Mucosa of descending colon (tissue), 3 donors: ENCODE data around the gene FBXL16. TPM values are rescaled to one million over a fixed set of nuclear protein-coding genes. Genes with fewer than 3 reads are reported as not detected.
A peak's percentile ranks its signal among the peaks of the same experiment; 100 is the strongest.

Source experiments
- ATAC-seq: fragments of 200-7000 bp; cut with Tn5 transposase; one replicate; pipeline ENCODE4 v1.9.1; 2020; ENCODE audit warnings: mild to moderate bottlenecking, moderate library complexity
- DNase-seq, 3 donors: peaks; one replicate each; pipeline ENCODE4 v3.0.0-alpha.2; 2020
- H3K36me3 ChIP-seq: fragments of 200-600 bp; one replicate; pipeline ENCODE4 v1.8.0; 2021; ENCODE audit warnings: low read depth, mild to moderate bottlenecking
- H3K4me1 ChIP-seq: fragments of 200-600 bp; one replicate; pipeline ENCODE4 v1.8.0; 2021; ENCODE audit warnings: low read depth, mild to moderate bottlenecking
- H3K4me3 ChIP-seq: fragments of 200-600 bp; one replicate; pipeline ENCODE4 v1.8.0; 2021; ENCODE audit warnings: mild to moderate bottlenecking
- H3K9me3 ChIP-seq: fragments of 200-600 bp; one replicate; pipeline ENCODE4 v1.8.0; 2021; ENCODE audit warnings: mild to moderate bottlenecking
- CTCF ChIP-seq: fragments of 200-600 bp; IDR thresholded peaks from one replicate; pipeline ENCODE4 v1.8.0; 2022; ENCODE audit warnings: antibody characterized with exemption, mild to moderate bottlenecking
- intact Hi-C, 2 donors: fragments of 100-400 bp; cut with DNase I in 1 of 2; cut with micrococcal nuclease in 1 of 2; formaldehyde crosslinking; loops; one replicate each; pipeline versions ENCODE4 v1.11.0 to v1.11.1; 2022; cut with DNase I, micrococcal nuclease
- total RNA-seq, 3 donors: library from RNA; stranded (reverse); fragmentation: NEBNext Ultra II Directional in 2 of 3; extraction: Animal tissue kit (Norgen Biotek cat#: 25700) in 2 of 3; gene quantifications; one replicate each; pipeline versions ENCODE4 v1.2.1 to v1.2.4, GENCODE V29; 2021 to 2023
- donor health status: DM: no; HTN: no; CAD: no; lungs with moderate emphysema.
- donor health status: DM: no; HTN: no; CAD: no.
- donor health status: DM: no; HTN: yes; CAD: no.

The FBXL16 gene
- total RNA-seq, 3 donors from 2014 or later: 1.3 to 2.2 (median 2.1) TPM

GRCh38 chr16:669666-670065, 35.9 kb downstream of the FBXL16 start:
- intact Hi-C loops: loop anchor here (10.0 kb wide), 1 partner anchor 95 kb away; no protein-coding TSS in a partner anchor
- H3K9me3 ChIP-seq: no peaks in the 10 kb centered on the region
- no peak for TF ChIP-seq CTCF
- no peak overlapping the region for H3K4me3 ChIP-seq
- DNase-seq (no peak), ATAC-seq (no peak)
- peaks cover 8% of the 10 kb centered on the region for H3K4me1 ChIP-seq
- peaks cover 13% of the 10 kb centered on the region for H3K36me3 ChIP-seq

DNA sequence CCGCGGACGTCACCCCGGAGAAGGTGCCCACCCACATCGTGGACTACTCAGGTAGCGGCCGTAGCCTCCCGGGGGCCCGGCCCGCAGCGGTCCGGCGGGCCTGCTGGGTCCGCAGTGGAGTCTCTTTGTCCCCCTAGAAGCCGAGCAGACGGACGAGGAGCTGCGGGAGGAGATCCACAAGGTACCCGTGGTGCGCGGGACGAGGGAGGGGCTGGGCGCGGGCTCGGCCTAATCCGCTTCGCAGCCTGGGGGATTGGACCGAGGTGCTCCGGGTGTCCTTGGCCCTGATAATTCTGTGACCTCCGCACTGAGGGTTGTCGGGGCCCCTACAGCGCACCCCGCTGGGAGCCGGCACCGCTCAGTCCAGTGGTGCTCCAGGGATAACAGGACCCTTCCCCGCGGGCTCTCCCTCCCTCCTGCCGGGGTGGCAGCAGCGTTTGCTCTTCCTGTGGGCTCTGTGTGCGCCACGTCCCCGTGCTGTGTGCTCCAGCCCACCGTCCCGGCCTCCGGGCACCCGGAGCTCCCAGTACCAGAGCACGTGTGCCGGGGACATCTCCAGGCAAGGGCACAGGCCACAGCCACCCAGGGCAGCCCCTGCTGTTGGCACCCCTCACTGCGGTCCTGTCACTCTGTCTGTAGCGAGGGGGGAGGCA, 37.0 kb downstream of the FBXL16 start:
- Histone ChIP-seq H3K4me1 (peaks cover 8% of the 10 kb centered on the region), H3K4me3 (peak overlapping the region; percentile 95), H3K9me3 (no peaks in the 10 kb centered on the region), H3K36me3 (peaks cover 13% of the 10 kb centered on the region)
- ATAC-seq (peak; percentile 25), DNase-seq (peak in 1 of 3 donors; percentile 60)
- no peak for TF ChIP-seq CTCF
- intact Hi-C loops: loop anchor here (10.0 kb wide), 1 partner anchor 94 kb away; no protein-coding TSS in a partner anchor

GRCh38 chr16:667780-668518, 37.7 kb downstream of the FBXL16 start, which contains the start of gene RHOT2:
TSS of gene RHOT2 (plus strand) at chr16:668132. CDS start at chr16:668200, 68 bp downstream.
- Histone ChIP-seq H3K4me1 (peaks cover 8% of the 10 kb centered on the region), H3K36me3 (peaks cover 12% of the 10 kb centered on the region), H3K4me3 (peak within 1 kb of the TSS; percentile 95), H3K9me3 (no peaks in the 10 kb centered on the region)
- intact Hi-C loops: loop anchor here (10.0 kb wide), 1 partner anchor 93 kb away; no protein-coding TSS in a partner anchor
- DNase-seq (peak; percentile 94 to 97 (median 96)), ATAC-seq (peak; percentile 97)
- TF ChIP-seq CTCF: peak; percentile 96

DNA sequence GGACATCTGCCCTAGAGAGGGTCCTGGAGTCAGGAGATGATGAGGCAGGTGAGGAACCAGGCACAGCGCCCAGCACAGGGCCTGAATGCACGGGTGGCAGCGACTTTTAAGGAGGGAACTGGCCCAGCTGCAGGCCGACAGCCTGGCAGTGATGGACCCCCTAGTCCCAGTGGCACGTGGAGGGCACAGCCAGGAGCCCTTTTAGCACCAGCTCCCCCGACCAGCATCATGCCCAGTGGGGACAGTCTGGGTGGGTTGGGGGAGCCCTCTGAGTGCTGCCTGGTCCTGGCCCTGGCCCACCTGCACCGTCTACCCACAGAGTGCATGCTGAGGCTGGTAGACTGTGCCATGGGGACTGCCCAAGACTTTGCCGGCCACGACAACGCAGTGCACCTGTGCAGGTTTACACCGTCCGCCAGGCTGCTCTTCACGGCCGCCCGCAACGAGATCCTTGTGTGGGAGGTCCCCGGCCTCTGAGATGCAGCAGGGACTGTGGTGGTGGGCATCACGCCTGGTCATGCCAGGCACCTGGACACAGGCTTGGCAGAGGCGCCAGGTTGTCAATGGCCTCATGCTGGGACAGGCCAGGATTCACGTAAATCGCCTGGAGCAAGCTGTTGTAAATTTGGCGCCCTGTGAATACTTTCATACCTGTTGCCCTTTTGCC, 38.4 kb downstream of the FBXL16 start:
- DNase-seq: peak in 1 of 3 donors; percentile 56
- intact Hi-C loops: loop anchor here (10.0 kb wide), 1 partner anchor 92 kb away; no protein-coding TSS in a partner anchor
- no peak for TF ChIP-seq CTCF
- Histone ChIP-seq H3K4me3 (no peak overlapping the region), H3K9me3 (no peaks in the 10 kb centered on the region), H3K4me1 (peaks cover 8% of the 10 kb centered on the region), H3K36me3 (peaks cover 9% of the 10 kb centered on the region)
- no peak for ATAC-seq

DNA sequence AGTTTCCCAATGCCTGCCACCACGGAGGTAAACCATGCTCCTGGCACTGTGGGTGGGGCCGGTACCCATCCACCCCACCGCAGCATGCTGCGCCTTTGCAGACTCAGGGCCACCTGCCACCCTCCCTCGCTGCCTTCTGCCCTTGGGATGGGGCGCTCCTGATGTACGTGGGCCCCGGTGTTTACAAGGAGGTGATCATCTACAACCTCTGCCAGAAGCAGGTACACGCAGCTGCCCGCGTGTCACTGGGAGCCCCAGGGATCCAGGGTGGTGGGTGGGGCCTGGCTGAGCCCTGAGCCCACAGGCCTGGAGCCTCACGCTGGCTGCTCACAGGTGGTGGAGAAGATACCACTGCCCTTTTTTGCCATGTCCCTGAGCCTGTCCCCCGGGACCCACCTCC, 39.0 kb downstream of the FBXL16 start:
- intact Hi-C loops: loop anchor here (10.0 kb wide), 1 partner anchor 92 kb away; no protein-coding TSS in a partner anchor
- DNase-seq (peak in 1 of 3 donors; percentile 33), ATAC-seq (no peak)
- no peak overlapping the region for H3K4me3 ChIP-seq
- H3K9me3 ChIP-seq: no peaks in the 10 kb centered on the region
- H3K4me1 ChIP-seq: peaks cover 8% of the 10 kb centered on the region
- TF ChIP-seq CTCF: no peak
- peaks cover 7% of the 10 kb centered on the region for H3K36me3 ChIP-seq
